ENCODE data around the gene CRTAP.
"Not testable (repeated sequence)": the region's sequence is repeated elsewhere in the genome, so short reads cannot be mapped to it uniquely, and the experiment has no call there.

CRTAP gene

DNA sequence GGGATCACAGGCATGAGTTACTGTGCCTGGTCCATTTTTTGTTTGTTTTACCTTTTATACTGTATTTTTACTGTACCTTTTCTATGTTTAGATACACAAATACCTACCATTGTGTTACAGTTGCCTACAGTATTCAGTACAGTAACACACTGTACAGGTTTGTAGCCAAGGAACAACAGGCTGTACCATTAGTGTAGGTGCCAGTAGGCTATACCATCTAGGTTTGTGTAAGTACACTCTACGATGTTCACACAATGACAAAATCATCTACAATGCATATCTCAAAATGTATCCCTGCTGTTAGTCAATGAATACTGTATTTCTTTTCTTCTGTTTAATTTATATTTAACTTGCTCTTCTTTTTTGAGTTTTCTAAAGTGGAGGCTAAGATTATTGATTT, 67.8 kb downstream of the CRTAP start:
- not testable (repeated sequence) for DNase-seq

DNA sequence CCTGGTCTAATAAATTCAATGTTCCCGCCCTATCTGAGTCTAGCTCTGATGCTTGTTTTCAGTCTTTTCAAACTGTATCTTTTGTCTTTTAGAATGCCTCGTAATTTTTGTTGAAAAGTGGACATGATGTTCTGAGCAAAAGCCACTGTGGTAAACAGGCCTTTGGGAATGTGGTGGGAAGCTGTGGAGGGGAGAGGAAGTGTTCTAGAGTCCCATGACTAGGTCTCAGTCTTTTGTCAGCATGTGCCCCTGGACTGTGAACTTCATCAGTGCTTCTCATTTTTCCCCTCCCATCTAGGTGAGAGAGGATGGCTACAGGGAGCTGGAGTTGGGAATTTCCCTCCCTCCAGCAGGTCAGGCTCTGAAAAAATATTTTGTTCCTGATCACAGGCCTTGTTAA, 71.0 kb downstream of the CRTAP start:
- no peak for DNase-seq

DNA sequence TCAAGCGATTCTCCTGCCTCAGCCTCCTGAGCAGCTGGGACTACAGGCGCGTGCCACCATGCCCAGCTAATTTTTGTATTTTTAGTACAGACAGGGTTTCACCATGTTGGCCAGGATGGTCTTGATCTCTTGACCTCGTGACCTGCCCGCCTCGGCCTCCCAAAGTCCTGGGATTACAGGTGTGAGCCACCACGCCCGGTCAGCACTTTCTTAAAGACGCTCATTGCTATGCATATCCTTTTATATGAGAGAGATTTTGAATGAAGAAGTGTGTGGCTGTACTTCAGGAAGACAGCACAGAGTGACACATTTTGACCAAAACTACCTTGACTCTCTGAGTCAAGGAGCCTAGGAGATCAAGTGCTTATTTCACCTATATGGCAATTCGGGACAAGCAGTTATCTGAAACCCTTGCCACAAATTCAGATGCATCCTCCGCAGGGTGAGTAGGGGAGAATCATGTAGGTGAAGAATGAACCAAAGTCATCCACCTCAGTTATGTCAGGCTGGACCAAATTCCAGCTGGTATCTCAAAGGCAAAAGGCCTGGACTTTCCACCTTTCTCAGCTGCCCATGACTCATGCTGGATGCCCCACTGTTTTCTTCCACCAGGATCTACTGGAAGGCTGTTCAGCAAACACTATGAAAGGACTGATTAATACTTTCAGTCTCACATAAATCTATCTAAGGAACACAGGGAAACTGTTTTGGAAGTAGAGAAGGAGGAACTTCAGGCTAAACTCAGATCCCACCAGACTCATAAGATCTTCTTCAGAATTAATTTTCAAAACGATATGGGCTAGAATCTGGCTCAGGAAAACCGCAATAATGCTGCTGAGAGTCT, 72.9 kb downstream of the CRTAP start:
- no peak for DNase-seq

DNA sequence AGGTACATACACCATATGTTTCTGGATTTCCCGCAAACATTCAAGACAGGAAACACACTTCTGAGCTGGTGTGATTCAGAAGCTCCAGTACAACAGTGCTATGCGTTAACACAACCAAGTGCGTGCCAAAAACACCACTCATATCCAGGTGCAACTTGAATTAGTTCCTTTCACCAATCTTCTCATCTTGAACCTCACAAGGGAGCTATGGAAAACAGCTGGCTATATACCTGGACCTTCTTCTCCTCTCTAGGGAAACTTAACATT, 73.5 kb downstream of the CRTAP start:
- no peak for DNase-seq

DNA sequence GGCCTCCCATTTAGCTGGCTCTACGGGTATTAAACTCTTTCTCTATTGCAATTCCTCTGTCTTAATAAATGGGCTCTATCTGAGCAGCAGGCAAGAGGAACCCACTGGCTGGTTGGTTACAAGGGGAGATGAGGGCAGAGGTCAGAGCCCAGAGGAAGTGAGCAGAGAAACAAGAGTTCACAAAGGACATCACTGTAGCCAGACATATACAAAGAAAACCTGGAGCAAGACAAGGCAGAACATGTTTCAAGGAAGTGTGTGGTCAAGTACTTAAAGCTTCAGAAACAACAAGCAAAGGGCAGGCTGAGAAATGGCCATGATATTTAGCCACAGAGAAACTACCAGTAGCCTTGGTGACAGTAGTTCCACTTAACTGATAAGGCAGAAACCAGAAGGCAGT, 80.5 kb downstream of the CRTAP start:
- DNase-seq, result no peak

DNA sequence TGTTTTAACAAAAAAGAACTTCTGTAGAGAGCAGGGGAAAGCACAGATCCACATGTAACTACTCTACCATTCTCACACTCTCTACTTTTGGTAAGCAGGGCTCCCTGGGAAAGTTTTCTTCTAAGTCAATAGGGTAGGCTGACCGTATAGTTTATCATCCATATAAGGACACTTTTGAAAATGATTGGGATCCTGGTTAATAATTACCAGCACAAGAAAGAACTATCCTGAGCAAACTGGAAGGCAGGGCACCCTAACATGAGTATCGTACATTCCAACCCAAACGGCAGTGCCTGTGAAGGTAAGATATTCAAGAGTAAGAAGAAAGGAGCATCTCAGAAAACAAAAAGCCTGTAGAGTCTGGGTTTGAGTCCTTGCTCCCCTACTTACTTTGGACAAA, 82.7 kb downstream of the CRTAP start:
- DNase-seq, result no peak
